Smooth muscle cell (in vitro differentiated cells): ENCODE measurements around the gene DOK7. TPM values are rescaled to one million over a fixed set of nuclear protein-coding genes. Genes with fewer than 3 reads are reported as not detected.

Experiments
- DNase-seq: peaks from one replicate; lab custom pipeline; 2025; ENCODE audit not compliant: unreplicated experiment; lab: John Stamatoyannopoulos, UW
- H2AFZ ChIP-seq: fragments of 200-600 bp; sonication (generic); 2 replicates; pipeline ENCODE4 v1.6.0; 2016; ENCODE audit warnings: antibody characterized with exemption, low read depth, mild to moderate bottlenecking
- H3F3A ChIP-seq: fragments of 200-600 bp; sonication (generic); 2 replicates; pipeline ENCODE4 v1.6.0; 2017; ENCODE audit warnings: antibody characterized with exemption, low read depth
- H3K27ac ChIP-seq: fragments of 200-600 bp; sonication (generic); 2 replicates; pipeline ENCODE4 v1.5.1; 2016; ENCODE audit warnings: low read depth, mild to moderate bottlenecking
- H3K27me3 ChIP-seq: fragments of 200-600 bp; sonication (generic); 2 replicates; pipeline ENCODE4 v1.6.1; 2016; ENCODE audit warnings: low read depth, mild to moderate bottlenecking
- H3K36me3 ChIP-seq: fragments of 200-600 bp; sonication (generic); 2 replicates; pipeline ENCODE4 v1.5.1; 2016; ENCODE audit warnings: low read depth
- H3K4me1 ChIP-seq: fragments of 200-600 bp; sonication (generic); 2 replicates; pipeline ENCODE4 v1.5.1; 2016; ENCODE audit warnings: low read depth
- H3K4me2 ChIP-seq: fragments of 200-600 bp; sonication (generic); 2 replicates; pipeline ENCODE4 v1.6.0; 2016; ENCODE audit warnings: mild to moderate bottlenecking
- H3K4me3 ChIP-seq: fragments of 200-600 bp; sonication (generic); 2 replicates; pipeline ENCODE4 v1.5.1; 2016; ENCODE audit warnings: mild to moderate bottlenecking
- H3K79me2 ChIP-seq: fragments of 200-600 bp; sonication (generic); 2 replicates; pipeline ENCODE4 v1.6.0; 2016; ENCODE audit warnings: low read depth, mild to moderate bottlenecking
- H3K9ac ChIP-seq: fragments of 200-600 bp; sonication (generic); 2 replicates; pipeline ENCODE4 v1.6.0; 2016; ENCODE audit warnings: low read depth
- H3K9me3 ChIP-seq: fragments of 200-600 bp; sonication (generic); replicated peaks from 2 replicates; pipeline ENCODE4 v1.5.1; 2016; ENCODE audit warnings: low read depth
- H4K20me1 ChIP-seq: fragments of 200-600 bp; sonication (generic); 2 replicates; pipeline ENCODE4 v1.6.0; 2016; ENCODE audit warnings: low read depth
- WGBS: methylation state at CpG from one replicate; pipeline ENCODE4 v1.1.7; 2016; ENCODE audit warnings: low lambda C conversion rate; 5-methylcytosine and 5-hydroxymethylcytosine counted together
- polyA plus RNA-seq: library from polyadenylated mRNA; unstranded; fragments of >200 nt; fragmentation: Nextera tagmentation; extraction: Ambion mirVana; gene quantifications from 2 replicates; pipeline ENCODE4 v1.2.1, GENCODE V29; 2016
- total RNA-seq: library from RNA; depleted of rRNA; stranded (reverse); fragments of >200 nt; gene quantifications from 2 replicates; pipeline ENCODE4 v1.2.3, GENCODE V29; 2014
- TF ChIP-seq, protein P1 (sequence below): fragments of 200-600 bp; sonication (generic); IDR thresholded peaks from 2 replicates; pipeline ENCODE4 v1.5.1; 2017; ENCODE audit warnings: borderline replicate concordance, mild to moderate bottlenecking, antibody characterized with exemption; ENCODE audit not compliant: insufficient read depth, poor library complexity, severe bottlenecking

The DOK7 gene
- total and polyA plus RNA-seq, 2 experiments from 2014 or later: not detected

DNA sequence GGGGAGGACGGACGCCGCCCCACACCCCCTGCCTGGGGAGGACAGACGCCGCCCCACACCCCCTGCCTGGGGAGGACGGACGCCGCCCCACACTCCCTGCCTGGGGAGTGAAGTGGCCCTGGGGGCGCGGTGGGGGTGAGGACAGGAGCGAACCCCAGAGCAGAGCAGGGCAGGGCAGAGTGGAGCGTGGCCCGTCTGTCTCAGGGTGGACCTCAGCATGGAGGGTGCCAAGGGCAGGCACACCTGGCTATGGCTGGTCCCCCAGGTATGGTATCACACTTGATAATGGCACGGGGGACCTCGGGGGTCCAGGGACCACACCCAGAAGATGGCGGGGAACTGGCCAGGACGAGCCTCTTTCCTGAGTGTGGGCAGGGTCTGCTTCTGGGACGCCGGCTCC lies 59.5 kb downstream of the DOK7 start:
- Histone ChIP-seq H3F3A (no peaks in the 10 kb centered on the region), H3K36me3 (no peaks in the 10 kb centered on the region), H2AFZ (no peak overlapping the region), H4K20me1 (peaks cover 60% of the 10 kb centered on the region), H3K4me2 (no peak overlapping the region), H3K9me3 (no peaks in the 10 kb centered on the region), H3K4me1 (no peaks in the 10 kb centered on the region), H3K79me2 (no peaks in the 10 kb centered on the region), H3K27me3 (no peaks in the 10 kb centered on the region), H3K4me3 (no peak overlapping the region), H3K9ac (no peak overlapping the region), H3K27ac (no peak overlapping the region)
- TF ChIP-seq, protein P1, sequence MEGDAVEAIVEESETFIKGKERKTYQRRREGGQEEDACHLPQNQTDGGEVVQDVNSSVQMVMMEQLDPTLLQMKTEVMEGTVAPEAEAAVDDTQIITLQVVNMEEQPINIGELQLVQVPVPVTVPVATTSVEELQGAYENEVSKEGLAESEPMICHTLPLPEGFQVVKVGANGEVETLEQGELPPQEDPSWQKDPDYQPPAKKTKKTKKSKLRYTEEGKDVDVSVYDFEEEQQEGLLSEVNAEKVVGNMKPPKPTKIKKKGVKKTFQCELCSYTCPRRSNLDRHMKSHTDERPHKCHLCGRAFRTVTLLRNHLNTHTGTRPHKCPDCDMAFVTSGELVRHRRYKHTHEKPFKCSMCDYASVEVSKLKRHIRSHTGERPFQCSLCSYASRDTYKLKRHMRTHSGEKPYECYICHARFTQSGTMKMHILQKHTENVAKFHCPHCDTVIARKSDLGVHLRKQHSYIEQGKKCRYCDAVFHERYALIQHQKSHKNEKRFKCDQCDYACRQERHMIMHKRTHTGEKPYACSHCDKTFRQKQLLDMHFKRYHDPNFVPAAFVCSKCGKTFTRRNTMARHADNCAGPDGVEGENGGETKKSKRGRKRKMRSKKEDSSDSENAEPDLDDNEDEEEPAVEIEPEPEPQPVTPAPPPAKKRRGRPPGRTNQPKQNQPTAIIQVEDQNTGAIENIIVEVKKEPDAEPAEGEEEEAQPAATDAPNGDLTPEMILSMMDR: no peak
- 92% methylated on average over 9 of the region's 19 CpGs for WGBS
- DNase-seq: no peak

- H3K27me3 ChIP-seq: no peaks in the 10 kb centered on the region
- H3K27ac ChIP-seq: no peak overlapping the region
- H3K9ac ChIP-seq: no peak overlapping the region
- no peak overlapping the region for H3K4me3 ChIP-seq
- H3K79me2 ChIP-seq: no peaks in the 10 kb centered on the region
- no peak overlapping the region for H3K4me2 ChIP-seq
- no peaks in the 10 kb centered on the region for H3K36me3 ChIP-seq
- peaks cover 66% of the 10 kb centered on the region for H4K20me1 ChIP-seq
- 88% methylated on average over 10 of the region's 10 CpGs for WGBS
- TF ChIP-seq, protein P1: no peak
- no peaks in the 10 kb centered on the region for H3K4me1 ChIP-seq
- H2AFZ ChIP-seq: no peak overlapping the region
- DNase-seq: no peak
- H3F3A ChIP-seq: no peaks in the 10 kb centered on the region
- H3K9me3 ChIP-seq: no peaks in the 10 kb centered on the region
Measured at GRCh38 chr4:3523146-3523627, 60.1 kb downstream of the DOK7 start.

- 97% methylated on average over 24 of the region's 24 CpGs for WGBS
- Histone ChIP-seq H2AFZ (no peak overlapping the region), H3K4me2 (no peak overlapping the region), H3K27me3 (no peaks in the 10 kb centered on the region), H3K36me3 (no peaks in the 10 kb centered on the region), H3K79me2 (peaks cover 4% of the 10 kb centered on the region), H3K27ac (no peak overlapping the region), H4K20me1 (peaks cover 71% of the 10 kb centered on the region), H3F3A (no peaks in the 10 kb centered on the region), H3K4me1 (no peaks in the 10 kb centered on the region), H3K4me3 (no peak overlapping the region), H3K9ac (no peak overlapping the region), H3K9me3 (no peaks in the 10 kb centered on the region)
- DNase-seq: no peak
- TF ChIP-seq, protein P1: no peak
Measured at GRCh38 chr4:3523628-3524221, 60.6 kb downstream of the DOK7 start.

DNA sequence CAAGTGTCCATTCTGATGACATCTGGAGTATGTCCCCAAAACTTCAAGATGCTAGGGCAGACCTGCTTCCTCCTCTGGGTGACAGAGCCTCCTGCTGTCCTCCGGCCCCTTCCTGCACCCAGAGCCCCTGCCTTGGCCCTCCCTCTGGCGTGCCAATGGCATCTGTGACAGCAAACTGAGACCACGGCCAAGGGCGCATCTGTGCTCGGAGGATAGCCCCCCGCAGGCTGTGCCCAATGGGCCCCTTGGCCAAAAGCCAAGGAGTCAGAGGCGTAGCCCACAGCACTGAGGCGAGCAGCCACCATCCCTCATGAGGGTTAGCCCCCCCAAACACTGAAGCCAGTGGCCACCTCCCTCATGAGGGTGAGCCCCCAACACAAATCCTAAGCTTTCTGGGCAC lies 61.2 kb downstream of the DOK7 start:
- H3K4me3 ChIP-seq: no peak overlapping the region
- peaks cover 73% of the 10 kb centered on the region for H4K20me1 ChIP-seq
- H3K9me3 ChIP-seq: no peaks in the 10 kb centered on the region
- H3F3A ChIP-seq: no peaks in the 10 kb centered on the region
- DNase-seq: no peak
- H3K4me2 ChIP-seq: no peak overlapping the region
- peaks cover 9% of the 10 kb centered on the region for H3K79me2 ChIP-seq
- WGBS: 97% methylated on average over 8 of the region's 8 CpGs
- H3K27ac ChIP-seq: no peak overlapping the region
- no peaks in the 10 kb centered on the region for H3K4me1 ChIP-seq
- TF ChIP-seq, protein P1: no peak
- no peaks in the 10 kb centered on the region for H3K36me3 ChIP-seq
- H3K27me3 ChIP-seq: no peaks in the 10 kb centered on the region
- no peak overlapping the region for H2AFZ ChIP-seq
- H3K9ac ChIP-seq: no peak overlapping the region
